ENCODE data around the gene SRI.

- TF ChIP-seq CTCF (IDR thresholded peaks at IDR 0.05 in 4 of 5, conservative IDR thresholded peaks at IDR 0.05 in 1 of 5) (no peak), POLR2A (IDR thresholded peaks at IDR 0.05) (no peak)
Observed at GRCh38 chr7:88216276-88216675, 3.6 kb downstream of the SRI start.

Measured in gastrocnemius medialis (tissue), 4 donors.